ENCODE results near the gene CYBRD1.

The CYBRD1 gene

DNA sequence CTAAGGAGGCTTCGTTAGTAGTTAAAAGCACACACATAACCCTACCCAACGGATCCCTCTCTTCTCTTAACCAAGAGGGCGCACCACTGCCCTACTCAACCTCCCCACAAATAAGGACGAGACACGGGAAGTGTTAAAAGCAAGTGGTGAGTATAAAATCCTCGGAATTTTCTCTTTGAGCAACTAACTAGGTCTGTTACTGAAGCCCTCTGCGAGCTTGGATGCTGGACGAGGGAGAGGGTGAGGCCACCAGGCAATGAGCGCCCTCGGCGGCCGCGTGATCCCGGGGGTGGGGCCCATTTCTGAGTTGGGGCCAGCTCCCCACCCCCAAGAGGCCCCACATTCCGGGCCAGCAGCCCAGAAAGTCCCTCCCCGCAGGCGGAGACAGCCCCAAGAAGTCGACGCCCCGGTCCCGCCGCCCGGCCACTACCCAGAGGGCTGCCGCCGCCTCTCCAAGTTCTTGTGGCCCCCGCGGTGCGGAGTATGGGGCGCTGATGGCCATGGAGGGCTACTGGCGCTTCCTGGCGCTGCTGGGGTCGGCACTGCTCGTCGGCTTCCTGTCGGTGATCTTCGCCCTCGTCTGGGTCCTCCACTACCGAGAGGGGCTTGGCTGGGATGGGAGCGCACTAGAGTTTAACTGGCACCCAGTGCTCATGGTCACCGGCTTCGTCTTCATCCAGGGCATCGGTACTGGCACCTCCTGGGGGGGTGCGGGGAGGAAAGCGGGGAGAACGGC is at the start of gene CYBRD1:
Gene CYBRD1, plus strand, starts transcription at position 423 of the 736 bp plus-strand sequence. Its CDS starts 72 bp downstream, at position 495.
- peak within 1 kb of the TSS; percentile 86 to 94 for H3K4me3 ChIP-seq (replicated peaks in 1 of 2; ENCODE audit: low read depth in 2 of 2, low read length in 2 of 2)
- TF ChIP-seq, protein P1, sequence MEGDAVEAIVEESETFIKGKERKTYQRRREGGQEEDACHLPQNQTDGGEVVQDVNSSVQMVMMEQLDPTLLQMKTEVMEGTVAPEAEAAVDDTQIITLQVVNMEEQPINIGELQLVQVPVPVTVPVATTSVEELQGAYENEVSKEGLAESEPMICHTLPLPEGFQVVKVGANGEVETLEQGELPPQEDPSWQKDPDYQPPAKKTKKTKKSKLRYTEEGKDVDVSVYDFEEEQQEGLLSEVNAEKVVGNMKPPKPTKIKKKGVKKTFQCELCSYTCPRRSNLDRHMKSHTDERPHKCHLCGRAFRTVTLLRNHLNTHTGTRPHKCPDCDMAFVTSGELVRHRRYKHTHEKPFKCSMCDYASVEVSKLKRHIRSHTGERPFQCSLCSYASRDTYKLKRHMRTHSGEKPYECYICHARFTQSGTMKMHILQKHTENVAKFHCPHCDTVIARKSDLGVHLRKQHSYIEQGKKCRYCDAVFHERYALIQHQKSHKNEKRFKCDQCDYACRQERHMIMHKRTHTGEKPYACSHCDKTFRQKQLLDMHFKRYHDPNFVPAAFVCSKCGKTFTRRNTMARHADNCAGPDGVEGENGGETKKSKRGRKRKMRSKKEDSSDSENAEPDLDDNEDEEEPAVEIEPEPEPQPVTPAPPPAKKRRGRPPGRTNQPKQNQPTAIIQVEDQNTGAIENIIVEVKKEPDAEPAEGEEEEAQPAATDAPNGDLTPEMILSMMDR (IDR thresholded peaks at IDR 0.05; ENCODE audit: low read depth, low read length) = peak; percentile 3
- DNase-seq (ENCODE audit: low read depth in 2 of 2) = peak; percentile 87 to 96

- TF ChIP-seq, protein P1 (IDR thresholded peaks at IDR 0.05; ENCODE audit: low read depth, low read length) = no peak
- no peak overlapping the region for H3K4me3 ChIP-seq (replicated peaks in 1 of 2; ENCODE audit: low read depth in 2 of 2, low read length in 2 of 2)
- DNase-seq (ENCODE audit: low read depth in 2 of 2) = no peak
Observed at GRCh38 chr2:171475979-171476378, 46.3 kb upstream of the CYBRD1 start.

- TF ChIP-seq, protein P1 (IDR thresholded peaks at IDR 0.05; ENCODE audit: low read depth, low read length) = no peak
- peak; percentile 31 to 36 for DNase-seq (ENCODE audit: low read depth in 2 of 2)
- no peak overlapping the region for H3K4me3 ChIP-seq (replicated peaks in 1 of 2; ENCODE audit: low read depth in 2 of 2, low read length in 2 of 2)
Observed at GRCh38 chr2:171478345-171478744, 43.9 kb upstream of the CYBRD1 start.

GRCh38 chr2:171479154-171479814 is 43.0 kb upstream of the CYBRD1 start:
- no peak for DNase-seq (ENCODE audit: low read depth in 2 of 2)
- no peak overlapping the region for H3K4me3 ChIP-seq (replicated peaks in 1 of 2; ENCODE audit: low read depth in 2 of 2, low read length in 2 of 2)
- TF ChIP-seq, protein P1 (IDR thresholded peaks at IDR 0.05; ENCODE audit: low read depth, low read length) = no peak

- TF ChIP-seq, protein P1 (IDR thresholded peaks at IDR 0.05; ENCODE audit: low read depth, low read length) = no peak
- H3K4me3 ChIP-seq (replicated peaks in 1 of 2; ENCODE audit: low read depth in 2 of 2, low read length in 2 of 2) = no peak overlapping the region
- DNase-seq (ENCODE audit: low read depth in 2 of 2) = no peak
Observed at GRCh38 chr2:171480908-171481307, 41.4 kb upstream of the CYBRD1 start.

DNA sequence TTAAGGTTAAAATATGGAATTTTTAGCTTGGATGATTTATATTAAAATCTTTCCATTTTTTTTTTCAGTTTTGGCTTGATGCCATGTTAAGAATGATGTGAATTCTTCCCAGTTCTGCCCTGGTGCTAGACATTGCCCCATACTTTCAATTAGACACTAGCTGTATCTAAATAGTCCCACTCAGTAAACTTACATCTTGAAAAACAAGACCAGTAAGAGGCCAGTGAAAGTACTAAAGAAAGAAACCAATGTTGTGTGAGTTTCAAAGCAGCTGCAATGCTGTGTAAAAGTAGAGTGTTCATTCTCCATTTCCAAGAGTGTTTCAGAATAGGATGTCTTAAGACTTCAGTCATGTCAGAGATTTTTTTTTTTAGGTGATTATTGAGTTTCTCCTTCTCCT is 40.0 kb upstream of the CYBRD1 start:
- DNase-seq (ENCODE audit: low read depth in 2 of 2) = peak in 1 of 2 donors; percentile 12
- TF ChIP-seq, protein P1 (IDR thresholded peaks at IDR 0.05; ENCODE audit: low read depth, low read length) = no peak
- no peak overlapping the region for H3K4me3 ChIP-seq (replicated peaks in 1 of 2; ENCODE audit: low read depth in 2 of 2, low read length in 2 of 2)
